GM12878 (cell line): ENCODE results near the gene ATRN. TPM values are rescaled to one million over a fixed set of nuclear protein-coding genes. Genes with fewer than 3 reads are reported as not detected.

Source experiments
- ATAC-seq: fragments of 200-7000 bp; cut with Tn5 transposase; 3 replicates; pipeline ENCODE4 v1.9.1; 2020; ENCODE audit warnings: mild to moderate bottlenecking, moderate library complexity
- BruUV-seq: library from RNA; stranded (reverse); fragments of 400-500 nt; replicated peaks from 2 replicates; lab custom pipeline; 2021; lab: Mats Ljungman, UMichigan
- CTCF ChIA-PET: fragments of 300-600 bp; sonication (Branson Sonifier 250); formaldehyde crosslinking; extraction: SDS; loops from one replicate; lab custom pipeline; 2021; ENCODE audit warnings: inconsistent platforms; lab: Yijun Ruan, JAX
- POLR2A ChIA-PET: fragments of 350-600 bp; formaldehyde crosslinking; extraction: SDS; loops from one replicate; lab custom pipeline; 2021; ENCODE audit warnings: inconsistent platforms; lab: Charles Lee
- RAD21 ChIA-PET: fragments of 300-600 bp; sonication (Branson Sonifier 250); formaldehyde crosslinking; loops from one replicate; lab custom pipeline; 2023; ENCODE audit warnings: antibody characterized with exemption; ENCODE audit not compliant: unreplicated experiment; lab: Charles Lee
- SMC1A ChIA-PET: fragments of 300-600 bp; sonication (Branson Sonifier 250); formaldehyde crosslinking; loops from one replicate; lab custom pipeline; 2023; ENCODE audit not compliant: unreplicated experiment, uncharacterized antibody; lab: Charles Lee
- DNase-seq: peaks from one replicate; pipeline ENCODE4 v3.0.0-alpha.2; 2011; ENCODE audit warnings: low read depth, low spot score
- FAIRE-seq: peaks from 3 replicates; lab custom pipeline; 2011; peaks lifted over from hg19 to GRCh38; lab: Jason Lieb, UNC
- H2AFZ ChIP-seq: 2 replicates; pipeline ENCODE4 v1.6.0; 2011; ENCODE audit warnings: low read depth, low read length, control low read depth; ENCODE audit not compliant: control insufficient read depth
- H3K27ac ChIP-seq: 2 replicates; pipeline ENCODE4 v1.5.1; 2011; ENCODE audit warnings: control low read depth; ENCODE audit not compliant: control insufficient read depth, insufficient read depth
- H3K27me3 ChIP-seq, 2 experiments: replicated peaks in 1 of 2; 2 replicates each; pipeline versions ENCODE4 v1.6.0 to v1.6.1; 2011; ENCODE audit warnings: low read length in 1 of 2; ENCODE audit not compliant: control insufficient read depth in 2 of 2, insufficient read depth in 2 of 2
- H3K36me3 ChIP-seq, 2 experiments: 2 replicates each; pipeline ENCODE4 v1.5.1; 2011; ENCODE audit warnings: low read length in 1 of 2; ENCODE audit not compliant: control insufficient read depth in 2 of 2, insufficient read depth in 2 of 2
- H3K4me1 ChIP-seq: 2 replicates; pipeline ENCODE4 v1.6.1; 2011; ENCODE audit warnings: mild to moderate bottlenecking, low read length, moderate library complexity, mixed read lengths; ENCODE audit not compliant: control insufficient read depth, insufficient read depth
- H3K4me2 ChIP-seq: 2 replicates; pipeline ENCODE4 v1.6.0; 2011; ENCODE audit warnings: control low read depth; ENCODE audit not compliant: control insufficient read depth, insufficient read depth
- H3K4me3 ChIP-seq: fragments of 200-600 bp; sonication (generic); 2 replicates; pipeline ENCODE4 v1.5.1; 2016
- H3K79me2 ChIP-seq: 2 replicates; pipeline ENCODE4 v1.6.0; 2011; ENCODE audit warnings: low read length; ENCODE audit not compliant: control insufficient read depth, insufficient read depth
- H3K9ac ChIP-seq: 2 replicates; pipeline ENCODE4 v1.8.0; 2011; ENCODE audit warnings: low read length, control low read depth, mixed read lengths; ENCODE audit not compliant: control insufficient read depth, insufficient read depth
- H3K9me3 ChIP-seq: replicated peaks from 3 replicates; pipeline ENCODE4 v1.5.1; 2011; ENCODE audit warnings: mild to moderate bottlenecking, low read length; ENCODE audit not compliant: control insufficient read depth, insufficient read depth
- H4K20me1 ChIP-seq: 2 replicates; pipeline ENCODE4 v1.6.0; 2011; ENCODE audit not compliant: control insufficient read depth, insufficient read depth
- IKZF1 ChIP-seq: fragments of 450-650 bp; conservative IDR thresholded peaks from 2 replicates; pipeline ENCODE4 v1.6.1; 2017; ENCODE audit warnings: antibody characterized with exemption, mild to moderate bottlenecking
- JUNB ChIP-seq: IDR thresholded peaks from 2 replicates; pipeline ENCODE4 v1.6.1; 2016; ENCODE audit warnings: antibody characterized with exemption, mild to moderate bottlenecking
- MEF2B ChIP-seq: fragments of 450-650 bp; IDR thresholded peaks from 2 replicates; pipeline ENCODE4 v1.6.1; 2018; ENCODE audit warnings: mild to moderate bottlenecking, moderate library complexity; ENCODE audit not compliant: partially characterized antibody, poor library complexity, severe bottlenecking
- MTA3 ChIP-seq: IDR thresholded peaks from 2 replicates; pipeline ENCODE4 v1.6.1; 2012; ENCODE audit warnings: low read length, inconsistent platforms, borderline replicate concordance
- PAX5 ChIP-seq: IDR thresholded peaks from 2 replicates; pipeline ENCODE4 v1.6.1; 2011; ENCODE audit warnings: low read depth, low read length, borderline replicate concordance
- POLR2AphosphoS5 ChIP-seq: IDR thresholded peaks from 2 replicates; pipeline ENCODE4 v1.6.1; 2011; ENCODE audit warnings: mild to moderate bottlenecking, low read length, inconsistent platforms
- REST ChIP-seq: IDR thresholded peaks from 2 replicates; pipeline ENCODE4 v1.6.1; 2012; ENCODE audit warnings: mild to moderate bottlenecking, low read depth, low read length
- TBL1XR1 ChIP-seq: IDR thresholded peaks from 2 replicates; pipeline ENCODE4 v1.6.1; 2012; ENCODE audit warnings: low read depth, low read length, improper control_type of control experiment
- TCF3 ChIP-seq: IDR thresholded peaks from 2 replicates; pipeline ENCODE4 v1.6.1; 2012; ENCODE audit warnings: low read depth, mild to moderate bottlenecking, low read length, borderline replicate concordance; ENCODE audit not compliant: insufficient read depth
- ZBTB33 ChIP-seq: fragments of 450-650 bp; IDR thresholded peaks from 2 replicates; pipeline ENCODE4 v1.6.1; 2017; ENCODE audit warnings: mild to moderate bottlenecking
- WGBS: methylation state at CpG from one replicate; pipeline ENCODE4 v1.1.6; 2016; ENCODE audit warnings: low lambda C conversion rate; ENCODE audit not compliant: insufficient replicate concordance, insufficient coverage; ENCODE audit errors: missing lambda C conversion rate; 5-methylcytosine and 5-hydroxymethylcytosine counted together
- in situ Hi-C: fragments of 300-500 bp; cut with MboI; formaldehyde crosslinking; loops from 9 replicates; pipeline ENCODE4 v1.14.3; 2018; ENCODE audit warnings: mixed read lengths
- intact Hi-C: fragments of 100-400 bp; cut with micrococcal nuclease; formaldehyde crosslinking; loops from one replicate; pipeline ENCODE4 v1.14.2; 2022; ENCODE audit not compliant: unreplicated experiment
- polyA plus RNA-seq, 11 experiments: library from polyadenylated mRNA; depleted of rRNA in 4 of 11; unstranded in 6 of 11; stranded (reverse) in 5 of 11; fragments of >200 nt; fragmentation: Nextera tagmentation in 4 of 11; fragmentation: Illumina TruSeq in 1 of 11; extraction: Ambion mirVana in 4 of 11; extraction: Trizol in 1 of 11; gene quantifications; 1 replicate in 1 of 11; 2 replicates in 10 of 11; pipeline versions ENCODE4 v1.2.1 to v1.2.3, GENCODE V29; 2011 to 2016; ENCODE audit warnings: inconsistent platforms in 2 of 11, missing spikeins in 2 of 11, low read depth in 1 of 11
- total RNA-seq, 4 experiments: library from RNA; depleted of rRNA in 3 of 4; stranded (reverse); fragments of >200 nt in 3 of 4; fragmentation: Illumina TruSeq in 1 of 4; extraction: Trizol in 1 of 4; gene quantifications; 2 replicates each; pipeline versions ENCODE4 v1.2.1 to v1.2.3, GENCODE V29; 2013 to 2021

ATRN gene
- total and polyA plus RNA-seq, 10 of the 15 experiments (the other 5 are each of a cell fraction or from before 2014, with no cell fraction given) = 0.71 to 11.6 (median 6.9) TPM

GRCh38 chr20:3505148-3505547 lies 34.3 kb downstream of the ATRN start:
- Histone ChIP-seq H3K4me2 (no peak overlapping the region), H2AFZ (no peak overlapping the region), H3K79me2 (no peaks in the 10 kb centered on the region), H3K27ac (no peak overlapping the region), H3K36me3 (no peaks in the 10 kb centered on the region), H3K9me3 (no peaks in the 10 kb centered on the region), H3K4me3 (no peak overlapping the region), H3K4me1 (no peaks in the 10 kb centered on the region), H3K27me3 (no peaks in the 10 kb centered on the region), H4K20me1 (no peaks in the 10 kb centered on the region), H3K9ac (no peak overlapping the region)
- 76% methylated on average over 4 of the region's 4 CpGs for WGBS
- ChIA-PET POLR2A (no interaction called here), CTCF (no interaction called here), SMC1A (no interaction called here), RAD21 (no interaction called here)
- intact Hi-C loops = no loop called here
- DNase-seq (no peak), ATAC-seq (no peak), FAIRE-seq (no peak)
- TF ChIP-seq TBL1XR1 (no peak), PAX5 (no peak), REST (no peak), TCF3 (no peak), POLR2AphosphoS5 (no peak), ZBTB33 (no peak), MEF2B (no peak), MTA3 (no peak), JUNB (no peak), IKZF1 (no peak)
- in situ Hi-C loops = no loop called here
- BruUV-seq = no TSS peak
